Esophagus muscularis mucosa (tissue), 4 donors: Measurements from ENCODE around the gene SASH1. TPM values are rescaled to one million over a fixed set of nuclear protein-coding genes. Genes with fewer than 3 reads are reported as not detected.
"Not testable (repeated sequence)": the region's sequence is repeated elsewhere in the genome, so short reads cannot be mapped to it uniquely, and the experiment has no call there.

Experiments used
- DNase-seq: peaks from one replicate; pipeline ENCODE4 v3.0.0-alpha.2; 2017; ENCODE audit errors: extremely low spot score
- H3K27ac ChIP-seq, 4 donors: fragments of 200-600 bp; sonication (generic); replicated peaks in 1 of 4; 1 replicate in 3 of 4; 2 replicates in 1 of 4; pipeline ENCODE4 v1.5.1; 2016 to 2019; ENCODE audit warnings: mild to moderate bottlenecking in 1 of 4
- H3K27me3 ChIP-seq, 4 donors: fragments of 200-600 bp; sonication (generic); one replicate each; pipeline versions ENCODE4 v1.5.1 to v1.6.0; 2016 to 2019
- H3K36me3 ChIP-seq, 4 donors: fragments of 200-600 bp; sonication (generic); one replicate each; pipeline ENCODE4 v1.5.1; 2016 to 2019
- H3K4me1 ChIP-seq, 4 donors: fragments of 200-600 bp; sonication (generic); one replicate each; pipeline ENCODE4 v1.5.1; 2016 to 2019
- H3K4me3 ChIP-seq, 4 donors: fragments of 200-600 bp; sonication (generic); 1 replicate in 2 of 4; 2 replicates in 2 of 4; pipeline ENCODE4 v1.5.1; 2016 to 2019; ENCODE audit warnings: mild to moderate bottlenecking in 4 of 4, moderate library complexity in 1 of 4
- H3K9me3 ChIP-seq, 4 donors: fragments of 200-600 bp; sonication (generic); 1 replicate in 3 of 4; 2 replicates in 1 of 4; pipeline ENCODE4 v1.5.1; 2016 to 2019
- CTCF ChIP-seq, 3 experiments: fragments of 200-600 bp in 2 of 3; fragments of 450-650 bp in 1 of 3; sonication (generic) in 2 of 3; IDR thresholded peaks; one replicate each; pipeline ENCODE4 v1.5.1; 2017 to 2019; ENCODE audit warnings: antibody characterized with exemption in 3 of 3, mild to moderate bottlenecking in 2 of 3, moderate library complexity in 1 of 3
- EP300 ChIP-seq: sonication (generic); formaldehyde crosslinking; IDR thresholded peaks from one replicate; pipeline ENCODE4 v1.6.1; 2017; ENCODE audit warnings: antibody characterized with exemption
- POLR2A ChIP-seq: fragments of 450-650 bp; IDR thresholded peaks from one replicate; pipeline ENCODE4 v1.6.1; 2017; ENCODE audit warnings: antibody characterized with exemption, moderate library complexity, mild to moderate bottlenecking, low read depth
- POLR2AphosphoS5 ChIP-seq, 2 donors: sonication (generic); formaldehyde crosslinking; IDR thresholded peaks; one replicate each; pipeline ENCODE4 v1.6.1; 2017; ENCODE audit warnings: antibody characterized with exemption in 2 of 2
- WGBS: methylation state at CpG from one replicate; pipeline ENCODE4 v1.1.5; 2018; 5-methylcytosine and 5-hydroxymethylcytosine counted together
- intact Hi-C: fragments of 100-400 bp; cut with DNase I; formaldehyde crosslinking; loops from one replicate; pipeline ENCODE4 v1.15.1; 2023
- total RNA-seq, 4 donors: library from RNA; depleted of rRNA; stranded (reverse); fragments of >200 nt; gene quantifications; one replicate each; pipeline versions ENCODE4 v1.1.0 to v1.2.1, GENCODE V29; 2016

The SASH1 gene
- total RNA-seq, 4 donors from 2014 or later, result 56.5 to 86.6 (median 70.3) TPM

- Histone ChIP-seq H3K4me3 (no peak overlapping the region), H3K36me3 (no peaks in the 10 kb centered on the region), H3K9me3 (no peaks in the 10 kb centered on the region), H3K27ac (no peak overlapping the region), H3K4me1 (peaks cover 49 to 67% (median 63%) of the 10 kb centered on the region in 4 donors), H3K27me3 (no peaks in the 10 kb centered on the region)
- intact Hi-C loops, result no loop called here
- TF ChIP-seq CTCF (IDR thresholded peaks at IDR 0.05) (no peak), EP300 (no peak), POLR2A (no peak), POLR2AphosphoS5 (IDR thresholded peaks at IDR 0.05) (no peak)
- WGBS, result 94% methylated on average over 2 of the region's 2 CpGs
- DNase-seq, result no peak
Observed at GRCh38 chr6:148370176-148370575, 27.5 kb downstream of the SASH1 start.

GRCh38 chr6:148374040-148374774 is 31.6 kb downstream of the SASH1 start:
- intact Hi-C loops, result no loop called here
- Histone ChIP-seq H3K36me3 (no peaks in the 10 kb centered on the region), H3K4me1 (peaks cover 12 to 41% (median 32%) of the 10 kb centered on the region in 4 donors), H3K9me3 (no peaks in the 10 kb centered on the region), H3K4me3 (no peak overlapping the region), H3K27me3 (no peaks in the 10 kb centered on the region), H3K27ac (no peak overlapping the region)
- TF ChIP-seq POLR2AphosphoS5 (IDR thresholded peaks at IDR 0.05) (no peak), EP300 (no peak), CTCF (IDR thresholded peaks at IDR 0.05) (no peak)
- WGBS, result 68% methylated on average over 5 of the region's 5 CpGs
- DNase-seq, result no peak

DNA sequence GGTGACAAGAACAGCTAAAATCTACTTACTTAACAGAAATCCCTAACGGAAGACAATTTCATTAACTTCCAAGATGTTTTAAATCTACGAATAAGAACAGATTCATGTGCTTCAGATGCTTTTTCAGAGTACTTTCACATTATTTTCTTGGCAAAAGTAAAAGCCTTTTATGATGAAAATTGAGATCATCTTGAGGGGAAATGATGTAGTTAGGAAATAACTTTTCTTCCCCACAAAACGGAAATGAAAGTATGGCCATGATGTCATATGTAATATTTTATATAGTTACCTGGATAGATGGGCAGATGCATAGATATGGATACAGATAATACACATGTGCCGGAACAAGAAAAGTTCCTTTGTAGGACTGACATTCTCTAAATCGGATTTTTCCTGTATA is 32.8 kb downstream of the SASH1 start:
- DNase-seq, result no peak
- TF ChIP-seq POLR2A (no peak), POLR2AphosphoS5 (IDR thresholded peaks at IDR 0.05) (no peak), CTCF (IDR thresholded peaks at IDR 0.05) (no peak), EP300 (no peak)
- no peak overlapping the region for H3K4me3 ChIP-seq
- H3K4me1 ChIP-seq, result peaks cover 5 to 41% (median 27%) of the 10 kb centered on the region in 4 donors
- intact Hi-C loops, result no loop called here
- 86% methylated on average over 5 of the region's 5 CpGs for WGBS
- no peaks in the 10 kb centered on the region for H3K9me3 ChIP-seq
- no peaks in the 10 kb centered on the region for H3K36me3 ChIP-seq
- no peaks in the 10 kb centered on the region for H3K27me3 ChIP-seq
- no peak overlapping the region for H3K27ac ChIP-seq

DNA sequence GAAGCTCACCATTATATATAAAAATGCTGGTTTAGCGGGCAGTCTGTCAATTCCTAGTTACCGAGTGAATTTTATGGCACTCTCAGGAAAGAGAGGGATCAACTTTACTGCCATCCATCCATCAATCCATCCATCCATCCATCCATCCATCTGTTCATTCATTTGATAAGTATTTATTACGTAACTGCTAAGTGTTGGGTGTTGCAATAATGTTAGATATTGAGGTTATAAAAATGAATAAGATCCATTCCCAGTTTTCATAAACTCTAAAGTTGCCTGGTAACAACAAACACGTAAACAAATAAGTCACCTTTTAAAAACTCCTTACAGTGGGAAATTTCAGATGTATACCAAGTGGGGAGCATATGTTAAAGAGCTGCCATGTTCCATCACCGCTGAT is 36.8 kb downstream of the SASH1 start:
- DNase-seq, result no peak
- H3K27me3 ChIP-seq, result no peaks in the 10 kb centered on the region
- H3K4me1 ChIP-seq, result peaks cover 6 to 25% (median 17%) of the 10 kb centered on the region in 4 donors
- H3K9me3 ChIP-seq, result no peaks in the 10 kb centered on the region
- no peak overlapping the region for H3K4me3 ChIP-seq
- H3K27ac ChIP-seq, result no peak overlapping the region
- intact Hi-C loops, result no loop called here
- TF ChIP-seq EP300 (no peak), POLR2A (no peak), POLR2AphosphoS5 (IDR thresholded peaks at IDR 0.05) (no peak)
- 91% methylated on average over 5 of the region's 5 CpGs for WGBS
- no peaks in the 10 kb centered on the region for H3K36me3 ChIP-seq

DNA sequence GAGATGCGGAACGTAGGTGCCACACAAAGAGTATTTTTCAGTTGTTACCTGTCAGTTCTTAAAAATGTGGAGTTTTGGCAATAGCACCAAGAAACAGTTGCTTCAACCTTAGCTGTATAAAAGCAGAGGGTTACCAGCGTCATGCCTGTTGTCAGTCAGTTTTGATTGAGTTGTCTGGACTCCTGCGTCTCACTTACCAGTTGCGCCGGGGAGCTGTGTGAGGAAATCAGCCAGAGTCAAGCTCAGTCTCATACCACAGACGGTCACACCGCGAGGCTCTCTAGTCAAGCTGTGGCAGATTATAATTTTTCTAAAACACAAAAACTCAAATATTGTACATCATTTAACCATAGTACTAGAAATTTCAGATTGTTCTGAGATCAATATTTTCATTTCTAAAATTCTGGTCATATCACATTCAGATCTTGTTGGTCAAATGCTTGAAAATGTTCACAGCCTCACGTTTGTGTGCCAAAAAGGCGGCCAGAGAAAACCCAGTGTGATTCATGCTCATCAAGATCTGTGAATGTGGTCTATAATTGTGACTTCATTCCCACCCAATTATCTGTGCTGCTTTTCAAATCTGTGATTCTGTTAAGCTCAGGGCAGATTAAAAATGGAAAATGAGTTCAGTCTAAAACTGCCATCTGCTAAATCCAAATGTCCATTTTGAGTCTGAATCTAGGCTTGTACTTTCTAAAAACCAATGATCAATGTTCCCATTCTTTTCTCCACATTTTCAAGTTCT is 37.5 kb downstream of the SASH1 start:
- Histone ChIP-seq H3K4me3 (no peak overlapping the region), H3K36me3 (no peaks in the 10 kb centered on the region), H3K9me3 (no peaks in the 10 kb centered on the region), H3K4me1 (peaks cover 6 to 25% (median 16%) of the 10 kb centered on the region in 4 donors), H3K27me3 (no peaks in the 10 kb centered on the region), H3K27ac (no peak overlapping the region)
- no peak for DNase-seq
- 88% methylated on average over 11 of the region's 11 CpGs for WGBS
- intact Hi-C loops, result no loop called here
- TF ChIP-seq POLR2AphosphoS5 (IDR thresholded peaks at IDR 0.05), result no peak
- TF ChIP-seq CTCF (IDR thresholded peaks at IDR 0.05), result no peak
- no peak for TF ChIP-seq EP300
- TF ChIP-seq POLR2A, result no peak

DNA sequence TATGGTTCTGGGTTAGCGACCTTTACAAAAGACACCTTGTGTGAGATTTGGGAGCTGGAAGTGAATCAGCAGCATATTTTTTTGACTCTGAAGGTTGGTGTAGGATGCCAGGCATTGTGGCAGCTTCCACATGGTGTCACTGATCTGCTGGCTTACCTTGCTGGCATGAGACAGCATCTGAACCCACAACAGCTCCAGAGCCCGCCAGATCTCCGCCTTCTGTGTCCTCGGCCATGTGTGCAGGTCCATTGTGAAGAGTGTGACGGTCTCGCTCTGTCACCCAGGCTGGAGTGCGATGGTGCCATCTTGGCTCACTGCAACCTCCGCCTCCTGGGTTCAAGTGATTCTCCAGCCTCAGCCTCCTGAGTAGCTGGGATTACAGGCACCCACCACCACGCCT is 39.4 kb downstream of the SASH1 start:
- H3K27ac ChIP-seq, intact Hi-C loops: not testable (repeated sequence)
- 98% methylated on average over 7 of the region's 9 CpGs for WGBS

More for the DNA sequence above, 39.4 kb downstream of the SASH1 start:
- not testable (repeated sequence) for H3K4me3 ChIP-seq, H3K9me3 ChIP-seq, H3K36me3 ChIP-seq, DNase-seq, H3K27me3 ChIP-seq
- H3K4me1 ChIP-seq, result peaks cover 6 to 33% (median 18%) of the 10 kb centered on the region in 4 donors
